GM23248 (cell line): ENCODE data around the gene AQP10. TPM values are rescaled to one million over a fixed set of nuclear protein-coding genes. Genes with fewer than 3 reads are reported as not detected.
A peak's percentile ranks its signal among the peaks of the same experiment; 100 is the strongest.

Experiments used
- DNase-seq: peaks from one replicate; pipeline ENCODE4 v3.0.0-alpha.2; 2015
- H2AFZ ChIP-seq: fragments of 200-600 bp; sonication (generic); 2 replicates; pipeline ENCODE4 v1.6.1; 2016; ENCODE audit warnings: antibody characterized with exemption
- H3F3A ChIP-seq: fragments of 200-600 bp; sonication (generic); 2 replicates; pipeline ENCODE4 v1.6.1; 2016; ENCODE audit warnings: mild to moderate bottlenecking, antibody characterized with exemption, mixed run types; ENCODE audit not compliant: insufficient read depth
- H3K27ac ChIP-seq: fragments of 200-600 bp; sonication (generic); 2 replicates; pipeline ENCODE4 v1.5.1; 2016; ENCODE audit warnings: mild to moderate bottlenecking
- H3K27me3 ChIP-seq: fragments of 200-600 bp; sonication (generic); replicated peaks from 2 replicates; pipeline ENCODE4 v1.6.1; 2016; ENCODE audit warnings: mild to moderate bottlenecking; ENCODE audit not compliant: insufficient read depth
- H3K36me3 ChIP-seq: fragments of 200-600 bp; sonication (generic); 2 replicates; pipeline ENCODE4 v1.6.1; 2016; ENCODE audit warnings: low read depth, mild to moderate bottlenecking
- H3K4me1 ChIP-seq: fragments of 200-600 bp; sonication (generic); 2 replicates; pipeline ENCODE4 v1.6.1; 2016; ENCODE audit warnings: mild to moderate bottlenecking; ENCODE audit not compliant: insufficient read depth
- H3K4me2 ChIP-seq: fragments of 200-600 bp; sonication (generic); one replicate; pipeline ENCODE4 v1.6.1; 2016; ENCODE audit warnings: mild to moderate bottlenecking; ENCODE audit not compliant: unreplicated experiment
- H3K4me3 ChIP-seq: fragments of 200-600 bp; sonication (generic); 2 replicates; pipeline ENCODE4 v1.5.1; 2016; ENCODE audit warnings: mild to moderate bottlenecking
- H3K79me2 ChIP-seq: fragments of 200-600 bp; sonication (generic); 2 replicates; pipeline ENCODE4 v1.6.1; 2016; ENCODE audit warnings: mild to moderate bottlenecking; ENCODE audit not compliant: insufficient read depth
- H3K9ac ChIP-seq: fragments of 200-600 bp; sonication (generic); 2 replicates; pipeline ENCODE4 v1.6.1; 2016; ENCODE audit warnings: mild to moderate bottlenecking
- H3K9me2 ChIP-seq: fragments of 200-600 bp; sonication (generic); 2 replicates; pipeline ENCODE4 v1.6.1; 2016; ENCODE audit warnings: mixed run types, mild to moderate bottlenecking, moderate library complexity; ENCODE audit not compliant: insufficient read depth
- H3K9me3 ChIP-seq: fragments of 200-600 bp; sonication (generic); one replicate; pipeline ENCODE4 v1.6.1; 2017; ENCODE audit warnings: low read depth
- H4K20me1 ChIP-seq: fragments of 200-600 bp; sonication (generic); 2 replicates; pipeline ENCODE4 v1.6.0; 2016; ENCODE audit not compliant: insufficient read depth
- EZH2 ChIP-seq: fragments of 200-600 bp; sonication (generic); IDR thresholded peaks from 2 replicates; pipeline ENCODE4 v1.6.1; 2018; ENCODE audit warnings: antibody characterized with exemption, mild to moderate bottlenecking; ENCODE audit not compliant: insufficient read depth, poor library complexity, severe bottlenecking
- EZH2phosphoT487 ChIP-seq: fragments of 200-600 bp; sonication (generic); IDR thresholded peaks from 2 replicates; pipeline ENCODE4 v1.6.1; 2018; ENCODE audit warnings: antibody characterized with exemption, moderate library complexity, mild to moderate bottlenecking, low read depth; ENCODE audit not compliant: insufficient read depth
- WGBS, 2 experiments: methylation state at CpG; one replicate each; pipeline ENCODE4 v1.1.6; 2015 to 2017; ENCODE audit warnings: low lambda C conversion rate in 2 of 2, low coverage in 1 of 2; ENCODE audit errors: missing lambda C conversion rate in 2 of 2; 5-methylcytosine and 5-hydroxymethylcytosine counted together
- in situ Hi-C: fragments of 300-500 bp; cut with MboI; formaldehyde crosslinking; loops from 2 replicates; pipeline ENCODE4 v1.15.0; 2020
- polyA plus RNA-seq: library from polyadenylated mRNA; unstranded; fragments of >200 nt; fragmentation: Nextera tagmentation; extraction: Ambion mirVana; gene quantifications from 2 replicates; pipeline ENCODE4 v1.2.1, GENCODE V29; 2016
- total RNA-seq: library from RNA; depleted of rRNA; stranded (reverse); fragments of >200 nt; shearing (Covaris generic); gene quantifications from 2 replicates; pipeline ENCODE4 v1.2.3, GENCODE V29; 2014

Gene AQP10
- total and polyA plus RNA-seq, 2 experiments from 2014 or later: not detected

GRCh38 chr1:154352245-154352580 is 31.3 kb downstream of the AQP10 start:
- no peak for DNase-seq
- TF ChIP-seq EZH2: no peak
- TF ChIP-seq EZH2phosphoT487: no peak
- Histone ChIP-seq H2AFZ (peak overlapping the region; percentile 82), H3K4me1 (peaks cover 15% of the 10 kb centered on the region), H4K20me1 (no peaks in the 10 kb centered on the region), H3K9me3 (no peaks in the 10 kb centered on the region), H3K4me2 (peak overlapping the region; percentile 86), H3K27ac (no peak overlapping the region), H3K9ac (peak overlapping the region; percentile 50), H3K9me2 (no peaks in the 10 kb centered on the region), H3F3A (peaks cover 21% of the 10 kb centered on the region), H3K4me3 (peak overlapping the region; percentile 65), H3K27me3 (no peaks in the 10 kb centered on the region), H3K36me3 (peaks cover 10% of the 10 kb centered on the region; the same call in 1 of the 2 replicates), H3K79me2 (no peaks in the 10 kb centered on the region)
- WGBS, 2 experiments: 12 to 20% methylated on average over 9 of the region's 9 CpGs
- in situ Hi-C loops: no loop called here

GRCh38 chr1:154352581-154353459 is 31.9 kb downstream of the AQP10 start:
- peak overlapping the region; percentile 50 for H3K9ac ChIP-seq

GRCh38 chr1:154353460-154353904 is 32.6 kb downstream of the AQP10 start:
- peak overlapping the region; percentile 86 for H3K4me2 ChIP-seq
- WGBS, 2 experiments: 60 to 61% methylated on average over 1 of the region's 1 CpG
- in situ Hi-C loops: no loop called here
- H3K27ac ChIP-seq: peak overlapping the region; percentile 27; the same call in 1 of the 2 replicates
- H3K4me3 ChIP-seq: no peak overlapping the region
- TF ChIP-seq EZH2phosphoT487 (no peak), EZH2 (no peak)
- no peaks in the 10 kb centered on the region for H3K9me3 ChIP-seq
- H4K20me1 ChIP-seq: no peaks in the 10 kb centered on the region
- H2AFZ ChIP-seq: peak overlapping the region; percentile 82
- 0 out of 2 replicates have a peak overlapping the region, but pooled peaks have one; percentile 50 for H3K9ac ChIP-seq
- H3K4me1 ChIP-seq: peaks cover 15% of the 10 kb centered on the region
- H3K79me2 ChIP-seq: no peaks in the 10 kb centered on the region
- DNase-seq: peak; percentile 81
- peaks cover 15% of the 10 kb centered on the region for H3F3A ChIP-seq
- no peaks in the 10 kb centered on the region for H3K36me3 ChIP-seq
- H3K9me2 ChIP-seq: no peaks in the 10 kb centered on the region
- no peaks in the 10 kb centered on the region for H3K27me3 ChIP-seq

More at GRCh38 chr1:154352581-154353459, 31.9 kb downstream of the AQP10 start:
- Histone ChIP-seq H3K9me2 (no peaks in the 10 kb centered on the region), H3K4me3 (peak overlapping the region; percentile 65), H3K27me3 (no peaks in the 10 kb centered on the region), H3K9me3 (no peaks in the 10 kb centered on the region), H3K36me3 (0 out of 2 replicates have a peak, but pooled peaks cover 4% of the 10 kb centered on the region), H3K4me2 (peak overlapping the region; percentile 86), H3K79me2 (no peaks in the 10 kb centered on the region), H2AFZ (peak overlapping the region; percentile 82), H3K27ac (peak overlapping the region; percentile 27; the same call in 1 of the 2 replicates), H3F3A (peaks cover 20% of the 10 kb centered on the region), H3K4me1 (peaks cover 15% of the 10 kb centered on the region), H4K20me1 (no peaks in the 10 kb centered on the region)
- in situ Hi-C loops: no loop called here
- WGBS, 2 experiments: 4 to 6% methylated on average over 37 to 41 of the region's 41 CpGs
- TF ChIP-seq EZH2phosphoT487 (no peak), EZH2 (no peak)
- peak; percentile 53 for DNase-seq

- 78 to 87% methylated on average over 5 of the region's 5 CpGs for WGBS, 2 experiments
These were observed 33.1 kb downstream of the AQP10 start for GRCh38 chr1:154353966-154354365.

More at GRCh38 chr1:154353966-154354365, 33.1 kb downstream of the AQP10 start:
- no peaks in the 10 kb centered on the region for H3K79me2 ChIP-seq
- H3K9ac ChIP-seq: no peak overlapping the region
- no peak for DNase-seq
- H3K4me3 ChIP-seq: no peak overlapping the region
- no peaks in the 10 kb centered on the region for H3K9me2 ChIP-seq
- H3K9me3 ChIP-seq: no peaks in the 10 kb centered on the region
- no peaks in the 10 kb centered on the region for H3K36me3 ChIP-seq
- in situ Hi-C loops: no loop called here
- peaks cover 15% of the 10 kb centered on the region for H3K4me1 ChIP-seq
- no peaks in the 10 kb centered on the region for H3K27me3 ChIP-seq
- no peak overlapping the region for H2AFZ ChIP-seq
- no peaks in the 10 kb centered on the region for H4K20me1 ChIP-seq
- peaks cover 15% of the 10 kb centered on the region for H3F3A ChIP-seq
- no peak overlapping the region for H3K4me2 ChIP-seq
- TF ChIP-seq EZH2 (no peak), EZH2phosphoT487 (no peak)
- no peak overlapping the region for H3K27ac ChIP-seq
